SK-N-SH (cell line): ENCODE measurements around the gene TTC27. TPM values are rescaled to one million over a fixed set of nuclear protein-coding genes. Genes with fewer than 3 reads are reported as not detected.

Source experiments
- CTCF ChIA-PET: fragments of 300-600, 350-600 bp; formaldehyde crosslinking; extraction: SDS; loops from one replicate; lab custom pipeline; 2021; lab: Yijun Ruan, JAX
- POLR2A ChIA-PET: fragments of 350-600 bp; sonication (Branson Sonifier 250); formaldehyde crosslinking; extraction: SDS; loops from one replicate; lab custom pipeline; 2020; ENCODE audit warnings: antibody characterized with exemption, inconsistent platforms; lab: Yijun Ruan, JAX
- DNase-seq: peaks from one replicate; pipeline ENCODE4 v3.0.0; 2012
- H2AFZ ChIP-seq: fragments of 200-600 bp; sonication (generic); 2 replicates; pipeline ENCODE4 v1.8.1; 2016; ENCODE audit warnings: antibody characterized with exemption, mild to moderate bottlenecking, low read depth
- H3F3A ChIP-seq: fragments of 200-600 bp; sonication (generic); replicated peaks from 2 replicates; pipeline ENCODE3; 2016; ENCODE audit warnings: antibody characterized with exemption, mild to moderate bottlenecking; ENCODE audit not compliant: insufficient read depth
- H3K27ac ChIP-seq, 2 experiments: fragments of 200-500 bp in 1 of 2; fragments of 200-600 bp in 1 of 2; sonication (Bioruptor generic) in 1 of 2; sonication (generic), shearing (Covaris generic) in 1 of 2; 2 replicates each; pipeline versions ENCODE4 v1.5.1 to v1.6.1; 2014 to 2016; ENCODE audit warnings: low read depth in 2 of 2, inconsistent platforms in 1 of 2, low read length in 1 of 2, mild to moderate bottlenecking in 1 of 2, mixed read lengths in 1 of 2
- H3K27me3 ChIP-seq: fragments of 200-600 bp; sonication (generic), shearing (Covaris generic); 2 replicates; pipeline ENCODE4 v1.6.1; 2016; ENCODE audit warnings: mixed run types; ENCODE audit not compliant: insufficient read depth
- H3K36me3 ChIP-seq, 2 experiments: fragments of 200-500 bp in 1 of 2; fragments of 200-600 bp in 1 of 2; sonication (Bioruptor generic) in 1 of 2; sonication (generic) in 1 of 2; replicated peaks in 1 of 2; 2 replicates each; pipeline versions ENCODE3 to v1.5.1; 2014 to 2016; ENCODE audit warnings: low read length in 1 of 2, mild to moderate bottlenecking in 1 of 2; ENCODE audit not compliant: insufficient read depth in 2 of 2, control insufficient read depth in 1 of 2
- H3K4me1 ChIP-seq, 2 experiments: fragments of 200-500 bp in 1 of 2; fragments of 200-600 bp in 1 of 2; sonication (Bioruptor generic) in 1 of 2; sonication (generic), shearing (Covaris generic) in 1 of 2; 2 replicates each; pipeline versions ENCODE4 v1.5.1 to v1.6.1; 2014 to 2016; ENCODE audit warnings: low read depth in 1 of 2, low read length in 1 of 2, mixed run types in 1 of 2; ENCODE audit not compliant: insufficient read depth in 2 of 2, control insufficient read depth in 1 of 2
- H3K4me2 ChIP-seq: fragments of 200-600 bp; sonication (generic), shearing (Covaris generic); 2 replicates; pipeline ENCODE4 v1.6.1; 2017; ENCODE audit warnings: mixed run types
- H3K4me3 ChIP-seq, 2 experiments: fragments of 200-500 bp in 1 of 2; fragments of 200-600 bp in 1 of 2; sonication (Bioruptor generic) in 1 of 2; sonication (generic), shearing (Covaris generic) in 1 of 2; 2 replicates each; pipeline versions ENCODE4 v1.5.1 to v1.8.1; 2014 to 2016; ENCODE audit warnings: low read depth in 2 of 2, inconsistent platforms in 1 of 2, low read length in 1 of 2, mild to moderate bottlenecking in 1 of 2, mixed read lengths in 1 of 2, moderate library complexity in 1 of 2
- H3K79me2 ChIP-seq: fragments of 200-600 bp; sonication (generic); 2 replicates; pipeline ENCODE4 v1.8.1; 2017; ENCODE audit warnings: mild to moderate bottlenecking; ENCODE audit not compliant: insufficient read depth
- H3K9ac ChIP-seq: fragments of 200-600 bp; sonication (generic); 2 replicates; pipeline ENCODE4 v1.6.1; 2017; ENCODE audit warnings: mixed run types
- H3K9me2 ChIP-seq: fragments of 200-600 bp; sonication (generic); 2 replicates; pipeline ENCODE4 v1.6.1; 2017; ENCODE audit warnings: mixed run types
- H3K9me3 ChIP-seq: fragments of 200-600 bp; sonication (generic); 2 replicates; pipeline ENCODE4 v1.6.1; 2017; ENCODE audit warnings: mixed run types, mild to moderate bottlenecking, moderate library complexity
- H4K20me1 ChIP-seq: fragments of 200-600 bp; sonication (generic); 2 replicates; pipeline ENCODE4 v1.6.1; 2017; ENCODE audit warnings: mild to moderate bottlenecking, mixed run types; ENCODE audit not compliant: insufficient read depth
- CHD2 ChIP-seq: fragments of 150-350 bp; IDR thresholded peaks from 2 replicates; pipeline ENCODE4 v1.6.1; 2018; ENCODE audit warnings: low read length; ENCODE audit not compliant: partially characterized antibody
- ELF1 ChIP-seq: IDR thresholded peaks from 2 replicates; pipeline ENCODE4 v1.4.0; 2012
- EP300 ChIP-seq, 2 experiments: IDR thresholded peaks; 2 replicates each; pipeline versions ENCODE4 v1.4.0 to v1.6.1; 2012; ENCODE audit warnings: borderline replicate concordance in 1 of 2, low read depth in 1 of 2, low read length in 1 of 2
- EZH2phosphoT487 ChIP-seq: fragments of 200-600 bp; sonication (generic); IDR thresholded peaks from 2 replicates; pipeline ENCODE4 v1.6.1; 2017; ENCODE audit warnings: low read depth, mixed run types, mild to moderate bottlenecking, antibody characterized with exemption, moderate library complexity, borderline replicate concordance
- FOXJ3 ChIP-seq: sonication (generic); formaldehyde crosslinking; IDR thresholded peaks from 2 replicates; pipeline ENCODE4 v1.5.1; 2020; ENCODE audit warnings: mild to moderate bottlenecking, missing genetic modification reagents
- GABPA ChIP-seq: IDR thresholded peaks from 2 replicates; pipeline ENCODE4 v1.4.0; 2012; ENCODE audit warnings: low read depth, mild to moderate bottlenecking
- JUND ChIP-seq: IDR thresholded peaks from 2 replicates; pipeline ENCODE4 v1.4.0; 2012
- MEF2A ChIP-seq: IDR thresholded peaks from 2 replicates; pipeline ENCODE4 v1.4.0; 2012; ENCODE audit warnings: low read depth, borderline replicate concordance
- NRF1 ChIP-seq: IDR thresholded peaks from 2 replicates; pipeline ENCODE4 v1.6.1; 2012; ENCODE audit warnings: low read depth, mild to moderate bottlenecking, low read length
- RAD21 ChIP-seq: IDR thresholded peaks from 2 replicates; pipeline ENCODE4 v1.6.1; 2012; ENCODE audit warnings: mild to moderate bottlenecking, low read length
- RCOR1 ChIP-seq: fragments of 150-350 bp; IDR thresholded peaks from 2 replicates; pipeline ENCODE4 v1.6.1; 2017; ENCODE audit warnings: antibody characterized with exemption, low read length
- RXRA ChIP-seq: IDR thresholded peaks from 2 replicates; pipeline ENCODE4 v1.4.0; 2012; ENCODE audit warnings: low read depth, mild to moderate bottlenecking, borderline replicate concordance
- TCF12 ChIP-seq: IDR thresholded peaks from 2 replicates; pipeline ENCODE4 v1.4.0; 2012
- TEAD4 ChIP-seq: IDR thresholded peaks from 2 replicates; pipeline ENCODE4 v1.4.0; 2012; ENCODE audit warnings: mild to moderate bottlenecking, borderline replicate concordance; ENCODE audit not compliant: insufficient read depth
- YY1 ChIP-seq: IDR thresholded peaks from 2 replicates; pipeline ENCODE4 v1.4.0; 2012; ENCODE audit warnings: low read depth, mild to moderate bottlenecking
- WGBS: methylation state at CpG from one replicate; pipeline ENCODE4 v1.1.6; 2017; ENCODE audit warnings: low lambda C conversion rate; 5-methylcytosine and 5-hydroxymethylcytosine counted together
- polyA plus RNA-seq, 3 experiments: library from polyadenylated mRNA; depleted of rRNA; stranded (reverse); fragments of >200 nt; gene quantifications; 2 replicates each; pipeline ENCODE4 v1.2.3, GENCODE V29; 2012
- TF ChIP-seq, protein P1 (sequence below): IDR thresholded peaks from 2 replicates; pipeline ENCODE4 v1.4.0; 2012; ENCODE audit warnings: low read depth, borderline replicate concordance
- TF ChIP-seq, protein P2 (sequence below): fragments of 150-350 bp; IDR thresholded peaks from 2 replicates; pipeline ENCODE4 v1.6.1; 2016; ENCODE audit warnings: mild to moderate bottlenecking, low read depth, low read length
- TF ChIP-seq, protein P3 (sequence below): IDR thresholded peaks from 2 replicates; pipeline ENCODE4 v1.6.1; 2012; ENCODE audit warnings: mild to moderate bottlenecking, low read depth, low read length, moderate library complexity

The TTC27 gene
- polyA plus RNA-seq, 1 of the 3 experiments (the other 2 are of a cell fraction): 14.4 TPM

- Histone ChIP-seq H3K9me2 (no peaks in the 10 kb centered on the region), H3K36me3 (peaks cover 20 to 21% of the 10 kb centered on the region in 2 experiments), H4K20me1 (no peaks in the 10 kb centered on the region), H3K27ac (no peak overlapping the region), H2AFZ (no peak overlapping the region), H3K4me1 (peaks cover 2 to 6% of the 10 kb centered on the region in 2 experiments; a peak in 3 of 4 replicates), H3K27me3 (no peaks in the 10 kb centered on the region), H3K9me3 (no peaks in the 10 kb centered on the region), H3F3A (peaks cover 11% of the 10 kb centered on the region), H3K4me2 (no peak overlapping the region), H3K79me2 (no peaks in the 10 kb centered on the region), H3K4me3 (no peak overlapping the region), H3K9ac (no peak overlapping the region)
- no peak for TF ChIP-seq EP300 (IDR thresholded peaks at IDR 0.05; ENCODE audit: borderline replicate concordance in 1 of 2, low read depth in 1 of 2, low read length in 1 of 2)
- no peak for TF ChIP-seq RXRA
- TF ChIP-seq, protein P1, sequence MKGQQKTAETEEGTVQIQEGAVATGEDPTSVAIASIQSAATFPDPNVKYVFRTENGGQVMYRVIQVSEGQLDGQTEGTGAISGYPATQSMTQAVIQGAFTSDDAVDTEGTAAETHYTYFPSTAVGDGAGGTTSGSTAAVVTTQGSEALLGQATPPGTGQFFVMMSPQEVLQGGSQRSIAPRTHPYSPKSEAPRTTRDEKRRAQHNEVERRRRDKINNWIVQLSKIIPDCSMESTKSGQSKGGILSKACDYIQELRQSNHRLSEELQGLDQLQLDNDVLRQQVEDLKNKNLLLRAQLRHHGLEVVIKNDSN: no peak
- TF ChIP-seq ELF1: no peak
- no peak for TF ChIP-seq JUND
- no peak for TF ChIP-seq RAD21
- TF ChIP-seq TCF12: no peak
- no peak for TF ChIP-seq YY1
- TF ChIP-seq FOXJ3 (CRISPR knock-in tag): no peak
- POLR2A ChIA-PET: no interaction called here
- CTCF ChIA-PET: interaction anchor here (1.8 kb wide), 1 partner anchor 16 kb away, joined by 5 read pairs; no protein-coding TSS in a partner anchor
- WGBS: 97% methylated on average over 7 of the region's 7 CpGs
- no peak for DNase-seq
These were observed 128.4 kb downstream of the TTC27 start for GRCh38 chr2:32756074-32756727.

- CTCF ChIA-PET: no interaction called here
- TF ChIP-seq JUND: no peak
- no peak for TF ChIP-seq NRF1
- TF ChIP-seq TEAD4: no peak
- TF ChIP-seq TCF12: no peak
- TF ChIP-seq MEF2A: no peak
- TF ChIP-seq, protein P1: no peak
- TF ChIP-seq, protein P2, sequence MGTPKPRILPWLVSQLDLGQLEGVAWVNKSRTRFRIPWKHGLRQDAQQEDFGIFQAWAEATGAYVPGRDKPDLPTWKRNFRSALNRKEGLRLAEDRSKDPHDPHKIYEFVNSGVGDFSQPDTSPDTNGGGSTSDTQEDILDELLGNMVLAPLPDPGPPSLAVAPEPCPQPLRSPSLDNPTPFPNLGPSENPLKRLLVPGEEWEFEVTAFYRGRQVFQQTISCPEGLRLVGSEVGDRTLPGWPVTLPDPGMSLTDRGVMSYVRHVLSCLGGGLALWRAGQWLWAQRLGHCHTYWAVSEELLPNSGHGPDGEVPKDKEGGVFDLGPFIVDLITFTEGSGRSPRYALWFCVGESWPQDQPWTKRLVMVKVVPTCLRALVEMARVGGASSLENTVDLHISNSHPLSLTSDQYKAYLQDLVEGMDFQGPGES: no peak
- TF ChIP-seq, protein P3, sequence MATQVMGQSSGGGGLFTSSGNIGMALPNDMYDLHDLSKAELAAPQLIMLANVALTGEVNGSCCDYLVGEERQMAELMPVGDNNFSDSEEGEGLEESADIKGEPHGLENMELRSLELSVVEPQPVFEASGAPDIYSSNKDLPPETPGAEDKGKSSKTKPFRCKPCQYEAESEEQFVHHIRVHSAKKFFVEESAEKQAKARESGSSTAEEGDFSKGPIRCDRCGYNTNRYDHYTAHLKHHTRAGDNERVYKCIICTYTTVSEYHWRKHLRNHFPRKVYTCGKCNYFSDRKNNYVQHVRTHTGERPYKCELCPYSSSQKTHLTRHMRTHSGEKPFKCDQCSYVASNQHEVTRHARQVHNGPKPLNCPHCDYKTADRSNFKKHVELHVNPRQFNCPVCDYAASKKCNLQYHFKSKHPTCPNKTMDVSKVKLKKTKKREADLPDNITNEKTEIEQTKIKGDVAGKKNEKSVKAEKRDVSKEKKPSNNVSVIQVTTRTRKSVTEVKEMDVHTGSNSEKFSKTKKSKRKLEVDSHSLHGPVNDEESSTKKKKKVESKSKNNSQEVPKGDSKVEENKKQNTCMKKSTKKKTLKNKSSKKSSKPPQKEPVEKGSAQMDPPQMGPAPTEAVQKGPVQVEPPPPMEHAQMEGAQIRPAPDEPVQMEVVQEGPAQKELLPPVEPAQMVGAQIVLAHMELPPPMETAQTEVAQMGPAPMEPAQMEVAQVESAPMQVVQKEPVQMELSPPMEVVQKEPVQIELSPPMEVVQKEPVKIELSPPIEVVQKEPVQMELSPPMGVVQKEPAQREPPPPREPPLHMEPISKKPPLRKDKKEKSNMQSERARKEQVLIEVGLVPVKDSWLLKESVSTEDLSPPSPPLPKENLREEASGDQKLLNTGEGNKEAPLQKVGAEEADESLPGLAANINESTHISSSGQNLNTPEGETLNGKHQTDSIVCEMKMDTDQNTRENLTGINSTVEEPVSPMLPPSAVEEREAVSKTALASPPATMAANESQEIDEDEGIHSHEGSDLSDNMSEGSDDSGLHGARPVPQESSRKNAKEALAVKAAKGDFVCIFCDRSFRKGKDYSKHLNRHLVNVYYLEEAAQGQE: no peak
- TF ChIP-seq GABPA: no peak
- no peak for TF ChIP-seq RCOR1
- no peak for TF ChIP-seq EZH2phosphoT487
- no peak for TF ChIP-seq CHD2
- TF ChIP-seq YY1: no peak
- Histone ChIP-seq H3K9ac (no peak overlapping the region), H3K36me3 (peaks cover 20 to 21% of the 10 kb centered on the region in 2 experiments), H3K27me3 (no peaks in the 10 kb centered on the region), H3F3A (no peaks in the 10 kb centered on the region), H3K9me3 (no peaks in the 10 kb centered on the region), H2AFZ (no peak overlapping the region), H3K79me2 (no peaks in the 10 kb centered on the region), H3K4me3 (no peak overlapping the region), H4K20me1 (no peaks in the 10 kb centered on the region), H3K4me2 (no peak overlapping the region), H3K9me2 (no peaks in the 10 kb centered on the region), H3K4me1 (no peaks in the 10 kb centered on the region), H3K27ac (no peak overlapping the region)
- DNase-seq: no peak
- POLR2A ChIA-PET: no interaction called here
- WGBS: 96% methylated on average over 11 of the region's 11 CpGs
These were observed 130.4 kb downstream of the TTC27 start for GRCh38 chr2:32758232-32758631.
